ENCODE results near the gene DBNL. TPM values are rescaled to one million over a fixed set of nuclear protein-coding genes. Genes with fewer than 3 reads are reported as not detected.
A peak's percentile ranks its signal among the peaks of the same experiment; 100 is the strongest.

DBNL gene
- total RNA-seq, 4 donors from 2014 or later, result 108 to 165 (median 138) TPM

DNA sequence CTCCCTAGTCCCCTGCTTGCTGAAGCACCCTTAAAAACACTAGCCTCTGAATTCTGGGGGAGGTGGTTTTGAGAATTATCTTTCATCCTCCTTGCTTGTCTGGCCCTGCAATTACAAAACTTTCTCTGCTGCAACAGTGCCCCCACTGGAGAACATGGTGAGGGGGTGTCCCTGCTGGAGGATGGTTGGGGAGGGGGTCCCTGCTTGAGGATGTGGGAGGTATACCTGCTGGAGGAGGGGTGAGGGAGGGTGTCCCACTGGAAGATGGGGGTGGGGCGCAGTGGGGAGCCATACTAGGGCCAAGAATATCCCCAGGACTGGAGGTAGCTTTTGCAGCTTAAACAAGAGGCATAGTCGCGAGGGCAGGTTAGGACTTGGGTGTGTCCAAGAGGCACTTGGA lies 41.0 kb downstream of the DBNL start:
- H3K27me3 ChIP-seq, result no peaks in the 10 kb centered on the region
- H3K36me3 ChIP-seq, result no peaks in the 10 kb centered on the region
- H3K27ac ChIP-seq, result peak overlapping the region in 1 of 3 donors; percentile 30
- WGBS, 2 donors, result 43 to 50% methylated on average over 3 of the region's 3 CpGs
- DNase-seq, result no peak
- peaks cover 12 to 42% of the 10 kb centered on the region in 2 donors for H3K4me1 ChIP-seq
- intact Hi-C loops (cut with DNase I), result no loop called here
- TF ChIP-seq, protein P1, sequence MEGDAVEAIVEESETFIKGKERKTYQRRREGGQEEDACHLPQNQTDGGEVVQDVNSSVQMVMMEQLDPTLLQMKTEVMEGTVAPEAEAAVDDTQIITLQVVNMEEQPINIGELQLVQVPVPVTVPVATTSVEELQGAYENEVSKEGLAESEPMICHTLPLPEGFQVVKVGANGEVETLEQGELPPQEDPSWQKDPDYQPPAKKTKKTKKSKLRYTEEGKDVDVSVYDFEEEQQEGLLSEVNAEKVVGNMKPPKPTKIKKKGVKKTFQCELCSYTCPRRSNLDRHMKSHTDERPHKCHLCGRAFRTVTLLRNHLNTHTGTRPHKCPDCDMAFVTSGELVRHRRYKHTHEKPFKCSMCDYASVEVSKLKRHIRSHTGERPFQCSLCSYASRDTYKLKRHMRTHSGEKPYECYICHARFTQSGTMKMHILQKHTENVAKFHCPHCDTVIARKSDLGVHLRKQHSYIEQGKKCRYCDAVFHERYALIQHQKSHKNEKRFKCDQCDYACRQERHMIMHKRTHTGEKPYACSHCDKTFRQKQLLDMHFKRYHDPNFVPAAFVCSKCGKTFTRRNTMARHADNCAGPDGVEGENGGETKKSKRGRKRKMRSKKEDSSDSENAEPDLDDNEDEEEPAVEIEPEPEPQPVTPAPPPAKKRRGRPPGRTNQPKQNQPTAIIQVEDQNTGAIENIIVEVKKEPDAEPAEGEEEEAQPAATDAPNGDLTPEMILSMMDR (IDR thresholded peaks at IDR 0.05), result no peak
- no peak for TF ChIP-seq POLR2A (IDR thresholded peaks at IDR 0.05)
- H3K4me3 ChIP-seq (replicated peaks in 1 of 3), result no peak overlapping the region
- no peaks in the 10 kb centered on the region for H3K9me3 ChIP-seq

DNA sequence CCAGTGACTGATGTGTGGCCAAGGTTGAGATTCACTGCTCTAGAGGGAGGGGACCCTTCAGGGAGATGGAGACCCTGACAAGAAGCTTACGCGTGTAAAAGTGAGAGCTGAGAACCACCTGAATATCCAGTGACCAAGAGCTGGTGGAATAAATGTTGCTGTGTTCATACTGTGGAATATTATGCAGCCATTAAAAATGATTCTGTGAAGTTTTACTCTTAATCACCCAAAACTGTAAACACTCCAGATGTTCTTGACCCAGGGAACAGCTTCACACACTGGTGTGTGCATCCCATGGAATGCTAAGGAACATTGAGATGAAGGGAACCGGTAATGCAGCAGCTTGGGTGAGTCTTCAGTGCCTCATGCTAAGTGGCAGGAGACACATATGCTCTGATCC lies 42.1 kb downstream of the DBNL start:
- Histone ChIP-seq H3K36me3 (no peaks in the 10 kb centered on the region), H3K27ac (peak overlapping the region in 2 of 3 donors; percentile 3 to 30), H3K9me3 (no peaks in the 10 kb centered on the region), H3K4me3 (replicated peaks in 1 of 3) (no peak overlapping the region), H3K27me3 (no peaks in the 10 kb centered on the region), H3K4me1 (peaks cover 4 to 32% of the 10 kb centered on the region in 2 donors)
- WGBS, 2 donors, result 95 to 98% methylated on average over 3 of the region's 3 CpGs
- intact Hi-C loops (cut with DNase I), result no loop called here
- TF ChIP-seq POLR2A (IDR thresholded peaks at IDR 0.05), result no peak
- TF ChIP-seq, protein P1 (IDR thresholded peaks at IDR 0.05), result no peak
- DNase-seq, result no peak

DNA sequence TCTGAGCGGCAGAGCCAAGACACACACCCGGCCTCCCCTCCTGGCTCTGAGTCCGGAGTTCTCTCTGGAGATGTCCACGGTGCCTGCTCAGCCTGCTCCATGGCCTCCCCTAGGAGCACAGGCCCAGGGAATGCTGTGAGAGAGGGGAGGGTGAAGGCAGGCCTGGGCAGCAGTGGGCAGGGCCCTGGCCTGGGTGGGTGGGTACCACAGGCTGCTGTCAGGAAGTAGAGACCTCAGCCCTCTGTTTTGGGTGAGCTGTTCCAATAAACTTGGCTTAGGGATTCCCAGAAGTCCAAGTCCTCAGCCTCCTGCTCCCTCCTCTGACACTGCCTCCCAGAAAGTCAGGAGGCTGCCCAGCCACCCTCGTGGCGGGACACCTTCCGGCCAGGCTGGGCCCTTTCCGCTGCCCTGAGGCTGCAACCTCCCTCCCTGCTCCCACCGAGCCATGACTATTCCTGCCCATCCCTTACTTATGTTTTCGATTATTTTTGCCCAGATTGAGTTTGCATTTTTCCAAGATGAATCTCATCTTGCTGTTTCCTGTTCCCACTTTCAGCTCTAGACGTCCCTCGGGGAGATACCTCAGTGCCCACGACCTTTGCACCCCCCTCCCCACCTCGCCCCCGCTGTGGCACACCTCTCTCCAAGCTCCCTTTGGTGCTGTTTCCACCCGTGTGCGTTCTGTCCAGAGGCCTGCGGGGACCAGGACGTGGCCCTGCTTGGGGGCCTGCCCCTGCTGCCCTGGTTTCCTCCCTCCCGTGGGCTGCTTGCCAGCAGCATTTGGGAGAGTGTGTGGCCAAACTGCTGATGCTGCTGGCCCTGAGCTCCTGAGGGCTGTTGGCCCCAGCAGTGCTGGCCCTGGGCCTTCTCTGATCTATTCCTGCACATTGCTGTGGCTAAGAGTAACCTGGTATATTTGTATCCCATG lies 43.7 kb downstream of the DBNL start:
- Histone ChIP-seq H3K36me3 (no peaks in the 10 kb centered on the region), H3K4me1 (peaks cover 4 to 32% of the 10 kb centered on the region in 2 donors), H3K27ac (peak overlapping the region; percentile 30 to 72 (median 61)), H3K9me3 (no peaks in the 10 kb centered on the region), H3K4me3 (replicated peaks in 1 of 3) (no peak overlapping the region), H3K27me3 (no peaks in the 10 kb centered on the region)
- intact Hi-C loops (cut with DNase I), result no loop called here
- DNase-seq, result peak in 1 of 2 donors; percentile 42
- no peak for TF ChIP-seq POLR2A (IDR thresholded peaks at IDR 0.05)
- TF ChIP-seq, protein P1 (IDR thresholded peaks at IDR 0.05), result no peak
- WGBS, 2 donors, result 63 to 65% methylated on average over 17 to 18 of the region's 20 CpGs

DNA sequence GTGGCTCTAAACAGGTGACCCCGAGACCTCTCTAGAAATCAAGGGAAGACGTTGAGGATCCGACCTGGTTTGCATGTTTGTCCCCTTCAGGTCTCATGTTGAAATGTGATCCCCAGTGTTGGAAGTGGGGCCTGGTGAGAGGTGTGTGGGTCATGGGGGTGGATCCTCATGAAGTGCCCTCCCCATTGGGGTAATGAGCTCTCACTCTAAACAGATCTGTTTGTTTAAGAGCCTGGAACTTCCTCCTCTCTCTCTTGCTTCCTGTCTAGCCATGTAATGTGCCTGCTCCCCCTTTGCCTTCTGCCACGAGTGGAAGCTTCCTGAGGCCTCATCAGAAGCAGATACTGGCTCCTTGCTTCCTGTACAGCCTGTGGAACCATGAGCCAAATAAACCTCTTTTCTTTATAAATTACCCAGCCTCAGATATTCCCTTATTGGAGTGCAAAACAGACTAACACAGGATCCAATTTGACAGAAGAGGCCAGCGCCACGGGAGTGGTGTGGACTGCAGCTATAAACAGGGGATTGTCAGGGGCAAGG lies 48.7 kb downstream of the DBNL start:
- peaks cover 0 to 2% of the 10 kb centered on the region in 2 donors for H3K4me1 ChIP-seq

More for the DNA sequence above, 48.7 kb downstream of the DBNL start:
- Histone ChIP-seq H3K36me3 (no peaks in the 10 kb centered on the region), H3K27ac (no peak overlapping the region), H3K4me3 (replicated peaks in 1 of 3) (no peak overlapping the region), H3K27me3 (no peaks in the 10 kb centered on the region), H3K9me3 (no peaks in the 10 kb centered on the region)
- TF ChIP-seq POLR2A (IDR thresholded peaks at IDR 0.05), result no peak
- TF ChIP-seq, protein P1 (IDR thresholded peaks at IDR 0.05), result no peak
- no peak for DNase-seq
- WGBS, 2 donors, result 63 to 86% methylated on average over 6 of the region's 6 CpGs
- intact Hi-C loops (cut with DNase I), result no loop called here
